Jurkat, Clone E6-1 (cell line): ENCODE data around the gene NIT1.

Experiments used
- DNase-seq: peaks from one replicate; pipeline ENCODE4 v3.0.0-alpha.2; 2011; ENCODE audit warnings: low read depth, low spot score
- H3K4me3 ChIP-seq: 2 replicates; pipeline ENCODE4 v1.5.1; 2011; ENCODE audit warnings: mild to moderate bottlenecking, low read length, control low read depth, moderate library complexity

Gene NIT1

GRCh38 chr1:161133220-161133740 is 15.4 kb downstream of the NIT1 start:
- DNase-seq = no peak

GRCh38 chr1:161137881-161138280 is 20.0 kb downstream of the NIT1 start:
- no peak overlapping the region for H3K4me3 ChIP-seq
- DNase-seq = no peak

More at GRCh38 chr1:161133220-161133740, 15.4 kb downstream of the NIT1 start:
- H3K4me3 ChIP-seq = peak overlapping the region; percentile 71

- no peak for DNase-seq
- no peak overlapping the region for H3K4me3 ChIP-seq
Observed at GRCh38 chr1:161138431-161138830, 20.5 kb downstream of the NIT1 start.

- no peak for DNase-seq
- no peak overlapping the region for H3K4me3 ChIP-seq
Observed at GRCh38 chr1:161139766-161140165, 21.9 kb downstream of the NIT1 start.

GRCh38 chr1:161140755-161141400 is 23.0 kb downstream of the NIT1 start:
- DNase-seq = no peak
- no peak overlapping the region for H3K4me3 ChIP-seq

GRCh38 chr1:161145832-161146231 is 27.9 kb downstream of the NIT1 start:
- H3K4me3 ChIP-seq = no peak overlapping the region

GRCh38 chr1:161153176-161153575 is 35.3 kb downstream of the NIT1 start:
- H3K4me3 ChIP-seq = peak overlapping the region; percentile 78
- no peak for DNase-seq

More at GRCh38 chr1:161145832-161146231, 27.9 kb downstream of the NIT1 start:
- no peak for DNase-seq

GRCh38 chr1:161153682-161154337 is 35.9 kb downstream of the NIT1 start, which contains the start of gene UFC1:
TSS of gene UFC1 (plus strand) at chr1:161153978. CDS start at chr1:161153998, 20 bp downstream.
- peak within 1 kb of the TSS; percentile 78 for H3K4me3 ChIP-seq
- DNase-seq = peak; percentile 91

- H3K4me3 ChIP-seq = no peak overlapping the region
- no peak for DNase-seq
Observed at GRCh38 chr1:161157867-161158266, 40.0 kb downstream of the NIT1 start.

GRCh38 chr1:161158316-161159010 is 40.6 kb downstream of the NIT1 start:
- no peak for DNase-seq
- H3K4me3 ChIP-seq = peak overlapping the region; percentile 95

GRCh38 chr1:161159087-161159912 is 41.4 kb downstream of the NIT1 start, which contains the start of gene USP21:
TSS of gene USP21 (plus strand) at chr1:161159500. CDS start at chr1:161160641, 1,141 bp downstream.
- peak within 1 kb of the TSS; percentile 95 for H3K4me3 ChIP-seq
- DNase-seq = peak; percentile 80

- H3K4me3 ChIP-seq = peak overlapping the region; percentile 95
- no peak for DNase-seq
Observed at GRCh38 chr1:161159913-161160243, 42.0 kb downstream of the NIT1 start.

GRCh38 chr1:161160671-161161145 is 42.8 kb downstream of the NIT1 start:
- H3K4me3 ChIP-seq = no peak overlapping the region
- DNase-seq = no peak

- no peak overlapping the region for H3K4me3 ChIP-seq
- no peak for DNase-seq
Observed at GRCh38 chr1:161161652-161162051, 43.7 kb downstream of the NIT1 start.

- DNase-seq = no peak
- H3K4me3 ChIP-seq = no peak overlapping the region
Observed at GRCh38 chr1:161162052-161162451, 44.1 kb downstream of the NIT1 start.

GRCh38 chr1:161162806-161163205 is 44.9 kb downstream of the NIT1 start:
- no peak for DNase-seq
- H3K4me3 ChIP-seq = no peak overlapping the region

- no peak for DNase-seq
- H3K4me3 ChIP-seq = no peak overlapping the region
Observed at GRCh38 chr1:161163793-161164192, 45.9 kb downstream of the NIT1 start.

GRCh38 chr1:161164901-161165610 is 47.2 kb downstream of the NIT1 start:
- no peak for DNase-seq
- H3K4me3 ChIP-seq = peak overlapping the region; percentile 71
